GM23248 (cell line): ENCODE measurements around the gene HHLA2. TPM values are rescaled to one million over a fixed set of nuclear protein-coding genes. Genes with fewer than 3 reads are reported as not detected.
A peak's percentile ranks its signal among the peaks of the same experiment; 100 is the strongest.

Experiments
- DNase-seq: peaks from one replicate; pipeline ENCODE4 v3.0.0-alpha.2; 2015
- H2AFZ ChIP-seq: fragments of 200-600 bp; sonication (generic); 2 replicates; pipeline ENCODE4 v1.6.1; 2016; ENCODE audit warnings: antibody characterized with exemption
- H3F3A ChIP-seq: fragments of 200-600 bp; sonication (generic); 2 replicates; pipeline ENCODE4 v1.6.1; 2016; ENCODE audit warnings: mild to moderate bottlenecking, antibody characterized with exemption, mixed run types; ENCODE audit not compliant: insufficient read depth
- H3K27ac ChIP-seq: fragments of 200-600 bp; sonication (generic); 2 replicates; pipeline ENCODE4 v1.5.1; 2016; ENCODE audit warnings: mild to moderate bottlenecking
- H3K27me3 ChIP-seq: fragments of 200-600 bp; sonication (generic); replicated peaks from 2 replicates; pipeline ENCODE4 v1.6.1; 2016; ENCODE audit warnings: mild to moderate bottlenecking; ENCODE audit not compliant: insufficient read depth
- H3K36me3 ChIP-seq: fragments of 200-600 bp; sonication (generic); 2 replicates; pipeline ENCODE4 v1.6.1; 2016; ENCODE audit warnings: low read depth, mild to moderate bottlenecking
- H3K4me1 ChIP-seq: fragments of 200-600 bp; sonication (generic); 2 replicates; pipeline ENCODE4 v1.6.1; 2016; ENCODE audit warnings: mild to moderate bottlenecking; ENCODE audit not compliant: insufficient read depth
- H3K4me2 ChIP-seq: fragments of 200-600 bp; sonication (generic); one replicate; pipeline ENCODE4 v1.6.1; 2016; ENCODE audit warnings: mild to moderate bottlenecking; ENCODE audit not compliant: unreplicated experiment
- H3K4me3 ChIP-seq: fragments of 200-600 bp; sonication (generic); 2 replicates; pipeline ENCODE4 v1.5.1; 2016; ENCODE audit warnings: mild to moderate bottlenecking
- H3K79me2 ChIP-seq: fragments of 200-600 bp; sonication (generic); 2 replicates; pipeline ENCODE4 v1.6.1; 2016; ENCODE audit warnings: mild to moderate bottlenecking; ENCODE audit not compliant: insufficient read depth
- H3K9ac ChIP-seq: fragments of 200-600 bp; sonication (generic); 2 replicates; pipeline ENCODE4 v1.6.1; 2016; ENCODE audit warnings: mild to moderate bottlenecking
- H3K9me2 ChIP-seq: fragments of 200-600 bp; sonication (generic); 2 replicates; pipeline ENCODE4 v1.6.1; 2016; ENCODE audit warnings: mixed run types, mild to moderate bottlenecking, moderate library complexity; ENCODE audit not compliant: insufficient read depth
- H3K9me3 ChIP-seq: fragments of 200-600 bp; sonication (generic); one replicate; pipeline ENCODE4 v1.6.1; 2017; ENCODE audit warnings: low read depth
- H4K20me1 ChIP-seq: fragments of 200-600 bp; sonication (generic); 2 replicates; pipeline ENCODE4 v1.6.0; 2016; ENCODE audit not compliant: insufficient read depth
- EZH2 ChIP-seq: fragments of 200-600 bp; sonication (generic); IDR thresholded peaks from 2 replicates; pipeline ENCODE4 v1.6.1; 2018; ENCODE audit warnings: antibody characterized with exemption, mild to moderate bottlenecking; ENCODE audit not compliant: insufficient read depth, poor library complexity, severe bottlenecking
- EZH2phosphoT487 ChIP-seq: fragments of 200-600 bp; sonication (generic); IDR thresholded peaks from 2 replicates; pipeline ENCODE4 v1.6.1; 2018; ENCODE audit warnings: antibody characterized with exemption, moderate library complexity, mild to moderate bottlenecking, low read depth; ENCODE audit not compliant: insufficient read depth
- WGBS, 2 experiments: methylation state at CpG; one replicate each; pipeline ENCODE4 v1.1.6; 2015 to 2017; ENCODE audit warnings: low lambda C conversion rate in 2 of 2, low coverage in 1 of 2; ENCODE audit errors: missing lambda C conversion rate in 2 of 2; 5-methylcytosine and 5-hydroxymethylcytosine counted together
- in situ Hi-C: fragments of 300-500 bp; cut with MboI; formaldehyde crosslinking; loops from 2 replicates; pipeline ENCODE4 v1.15.0; 2020
- polyA plus RNA-seq: library from polyadenylated mRNA; unstranded; fragments of >200 nt; fragmentation: Nextera tagmentation; extraction: Ambion mirVana; gene quantifications from 2 replicates; pipeline ENCODE4 v1.2.1, GENCODE V29; 2016
- total RNA-seq: library from RNA; depleted of rRNA; stranded (reverse); fragments of >200 nt; shearing (Covaris generic); gene quantifications from 2 replicates; pipeline ENCODE4 v1.2.3, GENCODE V29; 2014

The HHLA2 gene
- total and polyA plus RNA-seq, 2 experiments from 2014 or later = not detected

DNA sequence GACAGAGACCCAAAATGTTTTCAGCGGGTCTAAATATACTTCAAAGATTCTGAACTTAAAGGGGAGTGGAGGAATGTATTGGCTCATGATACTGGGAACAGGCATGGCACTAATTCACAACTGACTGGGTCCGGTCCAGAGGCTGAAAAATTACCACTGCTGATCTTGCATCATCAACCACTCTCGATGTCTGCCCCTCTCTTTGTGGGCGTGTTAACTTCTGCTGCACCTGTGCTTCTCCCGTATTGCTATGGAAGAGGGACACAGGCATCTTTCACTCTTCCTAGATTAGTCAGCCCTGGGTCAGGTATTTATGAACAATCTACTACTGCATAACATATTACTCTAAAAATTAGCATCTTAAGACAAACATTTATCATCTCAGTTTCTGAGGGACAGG, 33.2 kb downstream of the HHLA2 start:
- H4K20me1 ChIP-seq = no peaks in the 10 kb centered on the region
- in situ Hi-C loops = no loop called here
- H3K36me3 ChIP-seq = no peaks in the 10 kb centered on the region
- H3F3A ChIP-seq = no peaks in the 10 kb centered on the region
- 9 to 14% methylated on average over 5 of the region's 5 CpGs for WGBS, 2 experiments
- no peaks in the 10 kb centered on the region for H3K4me1 ChIP-seq
- no peak overlapping the region for H3K9ac ChIP-seq
- H3K4me3 ChIP-seq = no peak overlapping the region
- no peaks in the 10 kb centered on the region for H3K79me2 ChIP-seq
- TF ChIP-seq EZH2phosphoT487 = no peak
- TF ChIP-seq EZH2 = no peak
- no peaks in the 10 kb centered on the region for H3K9me2 ChIP-seq
- H3K4me2 ChIP-seq = no peak overlapping the region
- H3K27ac ChIP-seq = no peak overlapping the region
- H3K9me3 ChIP-seq = no peaks in the 10 kb centered on the region
- H3K27me3 ChIP-seq = no peaks in the 10 kb centered on the region
- no peak overlapping the region for H2AFZ ChIP-seq
- no peak for DNase-seq

DNA sequence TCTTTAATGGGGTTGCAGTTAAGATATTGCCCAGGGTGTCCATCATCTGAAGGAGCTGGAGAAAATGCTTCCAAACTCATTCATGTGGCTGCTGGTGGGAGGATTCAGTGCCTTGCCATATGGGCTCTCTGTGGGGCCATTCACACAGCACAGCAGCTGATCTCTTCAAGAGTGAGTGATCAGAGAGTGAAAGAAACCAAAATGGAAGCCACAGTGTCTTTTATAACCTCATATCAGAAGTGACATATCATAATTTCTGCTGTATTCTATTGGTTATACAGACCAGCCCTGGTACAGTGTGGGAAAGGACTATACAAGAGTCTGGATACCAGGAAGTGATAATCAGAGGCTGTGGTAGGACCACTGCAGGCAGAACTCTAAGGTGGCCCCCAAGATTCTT, 33.6 kb downstream of the HHLA2 start:
- no peaks in the 10 kb centered on the region for H3K4me1 ChIP-seq

DNA sequence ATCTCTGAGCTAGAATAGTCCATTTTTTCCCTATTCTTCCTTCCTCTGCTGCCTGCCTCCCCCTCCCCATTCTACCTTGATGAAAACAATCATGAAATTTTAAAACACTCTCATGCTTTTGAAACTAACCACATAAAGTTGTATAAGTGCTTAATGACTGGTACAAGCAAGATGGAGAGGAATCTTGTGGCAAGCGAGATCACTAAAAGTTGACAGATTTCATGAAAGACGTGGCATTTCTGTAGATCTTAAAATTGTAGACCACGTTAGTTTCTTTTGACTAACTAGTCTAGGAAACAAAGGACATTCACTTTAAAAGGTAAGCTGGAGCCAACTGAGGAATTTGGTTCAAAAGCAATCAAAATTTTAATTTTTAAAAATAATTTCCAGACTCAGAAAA, 35.4 kb downstream of the HHLA2 start:
- no peaks in the 10 kb centered on the region for H3K27me3 ChIP-seq
- DNase-seq = no peak
- H3K9me2 ChIP-seq = no peaks in the 10 kb centered on the region
- H3K4me1 ChIP-seq = no peaks in the 10 kb centered on the region
- no peak overlapping the region for H3K4me3 ChIP-seq
- in situ Hi-C loops = no loop called here
- H3K9ac ChIP-seq = no peak overlapping the region
- no peaks in the 10 kb centered on the region for H3K36me3 ChIP-seq
- WGBS, 2 experiments = 60 to 72% methylated on average over 3 of the region's 3 CpGs
- no peaks in the 10 kb centered on the region for H3F3A ChIP-seq
- TF ChIP-seq EZH2phosphoT487 = no peak
- TF ChIP-seq EZH2 = no peak
- no peaks in the 10 kb centered on the region for H3K9me3 ChIP-seq
- H4K20me1 ChIP-seq = no peaks in the 10 kb centered on the region
- no peak overlapping the region for H2AFZ ChIP-seq
- no peak overlapping the region for H3K4me2 ChIP-seq
- H3K79me2 ChIP-seq = no peaks in the 10 kb centered on the region
- no peak overlapping the region for H3K27ac ChIP-seq

More for the DNA sequence above, 33.6 kb downstream of the HHLA2 start:
- Histone ChIP-seq H3K4me2 (no peak overlapping the region), H3K79me2 (no peaks in the 10 kb centered on the region), H3K9me3 (no peaks in the 10 kb centered on the region), H3K4me3 (no peak overlapping the region), H2AFZ (no peak overlapping the region), H3K9me2 (no peaks in the 10 kb centered on the region), H3K36me3 (no peaks in the 10 kb centered on the region), H3K27ac (no peak overlapping the region), H3K27me3 (no peaks in the 10 kb centered on the region), H3K9ac (no peak overlapping the region), H3F3A (no peaks in the 10 kb centered on the region), H4K20me1 (no peaks in the 10 kb centered on the region)
- in situ Hi-C loops = no loop called here
- no peak for DNase-seq
- no peak for TF ChIP-seq EZH2phosphoT487
- TF ChIP-seq EZH2 = no peak

DNA sequence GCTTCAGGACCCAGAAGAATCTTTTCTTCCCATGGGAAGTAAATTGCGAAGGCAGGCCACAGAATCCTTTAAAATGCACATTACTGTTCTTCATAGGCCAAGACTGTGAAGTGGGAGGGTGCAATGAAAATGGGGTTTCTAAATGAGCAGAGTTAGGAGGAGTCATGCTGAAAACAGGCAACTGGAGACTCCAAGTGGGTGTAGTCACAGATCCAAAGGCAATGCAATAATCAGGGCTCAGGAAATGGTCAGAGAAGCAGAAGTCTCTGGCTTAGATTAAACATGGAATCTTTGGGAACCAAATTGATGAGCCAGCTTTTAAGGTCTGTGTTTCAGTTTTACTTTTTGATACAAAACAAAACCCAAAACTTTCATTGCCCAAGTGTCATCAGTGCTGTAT, 37.6 kb downstream of the HHLA2 start:
- Histone ChIP-seq H3K4me1 (no peaks in the 10 kb centered on the region), H3K27ac (no peak overlapping the region), H2AFZ (no peak overlapping the region), H3F3A (no peaks in the 10 kb centered on the region), H3K9me3 (no peaks in the 10 kb centered on the region), H3K79me2 (no peaks in the 10 kb centered on the region), H3K9me2 (no peaks in the 10 kb centered on the region), H3K4me2 (no peak overlapping the region), H3K4me3 (no peak overlapping the region), H3K9ac (no peak overlapping the region), H3K27me3 (no peaks in the 10 kb centered on the region), H3K36me3 (no peaks in the 10 kb centered on the region), H4K20me1 (no peaks in the 10 kb centered on the region)
- 70 to 75% methylated on average over 1 of the region's 1 CpG for WGBS, 2 experiments
- no peak for TF ChIP-seq EZH2phosphoT487
- TF ChIP-seq EZH2 = no peak
- in situ Hi-C loops = no loop called here
- DNase-seq = peak; percentile 52

DNA sequence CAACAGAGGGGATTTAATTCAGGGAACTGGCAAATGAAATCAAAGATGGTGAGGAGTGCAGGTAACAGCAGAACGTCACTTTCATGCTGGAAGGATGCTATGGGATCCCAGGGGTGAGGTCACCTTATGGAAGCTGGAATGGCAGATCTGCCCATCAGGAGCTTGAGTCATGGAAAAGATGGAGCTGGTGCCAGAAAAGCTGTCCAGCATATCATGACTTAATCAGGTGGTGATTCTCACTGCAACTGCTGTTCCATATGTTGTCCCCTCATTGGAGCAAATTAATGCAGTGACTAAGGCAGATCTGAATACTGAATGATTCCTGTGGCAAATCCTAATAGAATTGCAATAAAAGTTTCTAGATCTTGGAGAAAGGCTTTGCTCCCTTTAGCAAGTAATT, 38.4 kb downstream of the HHLA2 start:
- WGBS, 2 experiments = 86 to 100% methylated on average over 1 of the region's 1 CpG

More for the DNA sequence above, 38.4 kb downstream of the HHLA2 start:
- H4K20me1 ChIP-seq = no peaks in the 10 kb centered on the region
- no peaks in the 10 kb centered on the region for H3K36me3 ChIP-seq
- no peaks in the 10 kb centered on the region for H3K27me3 ChIP-seq
- no peak overlapping the region for H3K4me3 ChIP-seq
- peak; percentile 35 for DNase-seq
- H3K9me3 ChIP-seq = no peaks in the 10 kb centered on the region
- no peak overlapping the region for H3K4me2 ChIP-seq
- no peaks in the 10 kb centered on the region for H3K79me2 ChIP-seq
- no peak overlapping the region for H3K27ac ChIP-seq
- no peak overlapping the region for H3K9ac ChIP-seq
- H3F3A ChIP-seq = no peaks in the 10 kb centered on the region
- H3K4me1 ChIP-seq = no peaks in the 10 kb centered on the region
- TF ChIP-seq EZH2phosphoT487 (no peak), EZH2 (no peak)
- H2AFZ ChIP-seq = no peak overlapping the region
- in situ Hi-C loops = no loop called here
- H3K9me2 ChIP-seq = no peaks in the 10 kb centered on the region
